Head of caudate nucleus (tissue), 42 donors: ENCODE data around the gene TFEB.

ENCODE experiments used
- DNase-seq, 42 donors: peaks; one replicate each; pipeline versions ENCODE4 v3.0.0 to v3.0.0-alpha.2; 2020 to 2021; ENCODE audit warnings: mixed read lengths in 7 of 42
- intact Hi-C: fragments of 100-400 bp; cut with DNase I; formaldehyde crosslinking; loops from one replicate; pipeline ENCODE4 v1.15.0; 2022

Gene TFEB

GRCh38 chr6:41714556-41715273 lies 20.7 kb downstream of the TFEB start:
- intact Hi-C loops, result no loop called here
- DNase-seq, result no peak

GRCh38 chr6:41713650-41714291 lies 21.6 kb downstream of the TFEB start:
- intact Hi-C loops, result no loop called here
- no peak for DNase-seq

- intact Hi-C loops, result no loop called here
- peak in 40 of 42 donors; percentile 51 to 91 (median 72) for DNase-seq
These were observed 22.2 kb downstream of the TFEB start for GRCh38 chr6:41713159-41713649.

- intact Hi-C loops, result no loop called here
These were observed 22.7 kb downstream of the TFEB start for GRCh38 chr6:41712651-41713103.

GRCh38 chr6:41711323-41712038 lies 23.9 kb downstream of the TFEB start:
- DNase-seq, result no peak
- intact Hi-C loops, result no loop called here

More at GRCh38 chr6:41712651-41713103, 22.7 kb downstream of the TFEB start:
- peak; percentile 85 to 99 (median 94) for DNase-seq

- no peak for DNase-seq
- intact Hi-C loops, result no loop called here
These were observed 26.0 kb downstream of the TFEB start for GRCh38 chr6:41709375-41709774.

GRCh38 chr6:41708856-41709255 lies 26.6 kb downstream of the TFEB start:
- intact Hi-C loops, result no loop called here
- no peak for DNase-seq

- peak in 10 of 42 donors; percentile 43 to 70 (median 55) for DNase-seq
- intact Hi-C loops, result no loop called here
These were observed 27.7 kb downstream of the TFEB start for GRCh38 chr6:41707565-41708200.

GRCh38 chr6:41706876-41707564 lies 28.4 kb downstream of the TFEB start:
- DNase-seq, result peak in 38 of 42 donors; percentile 48 to 88 (median 70)
- intact Hi-C loops, result no loop called here

GRCh38 chr6:41705996-41706835 lies 29.2 kb downstream of the TFEB start:
- intact Hi-C loops, result no loop called here
- peak; percentile 70 to 96 (median 88) for DNase-seq

- no peak for DNase-seq
- intact Hi-C loops, result no loop called here
These were observed 30.0 kb downstream of the TFEB start for GRCh38 chr6:41705311-41705995.

GRCh38 chr6:41704656-41705310 lies 30.6 kb downstream of the TFEB start:
- intact Hi-C loops, result no loop called here
- no peak for DNase-seq

GRCh38 chr6:41704028-41704427 lies 31.4 kb downstream of the TFEB start:
- intact Hi-C loops, result no loop called here
- peak in 35 of 42 donors; percentile 48 to 88 (median 71) for DNase-seq

GRCh38 chr6:41702771-41703494 lies 32.5 kb downstream of the TFEB start:
- DNase-seq, result peak in 1 of 42 donors; percentile 30
- intact Hi-C loops, result no loop called here

- intact Hi-C loops, result no loop called here
- no peak for DNase-seq
These were observed 33.2 kb downstream of the TFEB start for GRCh38 chr6:41702089-41702745.
